CD4-positive, alpha-beta T cell treated with Interleukin-4 for 4 hours (primary cell): ENCODE measurements around the gene PTGES2.
"Not testable (repeated sequence)": the region's sequence is repeated elsewhere in the genome, so short reads cannot be mapped to it uniquely, and the experiment has no call there.

ENCODE experiments used
- DNase-seq: peaks from one replicate; pipeline ENCODE4 v3.0.0-alpha.2; 2020

The PTGES2 gene

GRCh38 chr9:128118472-128118857 is 9.1 kb downstream of the PTGES2 start:
- DNase-seq, result no peak

- DNase-seq, result peak; percentile 87
Measured at GRCh38 chr9:128117613-128118471, 9.7 kb downstream of the PTGES2 start.

GRCh38 chr9:128116104-128117083 is 11.1 kb downstream of the PTGES2 start:
- no peak for DNase-seq

- no peak for DNase-seq
Measured at GRCh38 chr9:128115187-128116103, 12.1 kb downstream of the PTGES2 start.

GRCh38 chr9:128114326-128115186 is 13.0 kb downstream of the PTGES2 start:
- DNase-seq, result no peak

- DNase-seq, result no peak
Measured at GRCh38 chr9:128113526-128114325, 13.8 kb downstream of the PTGES2 start.

GRCh38 chr9:128111726-128112125 is 15.8 kb downstream of the PTGES2 start:
- not testable (repeated sequence) for DNase-seq

GRCh38 chr9:128109050-128109709 is 18.3 kb downstream of the PTGES2 start:
- no peak for DNase-seq

GRCh38 chr9:128108269-128109049 is 19.1 kb downstream of the PTGES2 start:
- DNase-seq, result no peak

GRCh38 chr9:128107468-128108268 is 19.9 kb downstream of the PTGES2 start:
- DNase-seq, result no peak

GRCh38 chr9:128106940-128107467 is 20.5 kb downstream of the PTGES2 start:
- DNase-seq, result no peak

GRCh38 chr9:128106181-128106939 is 21.2 kb downstream of the PTGES2 start:
- DNase-seq, result no peak

- DNase-seq, result no peak
Measured at GRCh38 chr9:128105538-128106175, 21.9 kb downstream of the PTGES2 start.

- DNase-seq, result no peak
Measured at GRCh38 chr9:128104171-128104618, 23.3 kb downstream of the PTGES2 start.

- DNase-seq, result peak; percentile 40
Measured at GRCh38 chr9:128103589-128103962, 24.0 kb downstream of the PTGES2 start.

- no peak for DNase-seq
Measured at GRCh38 chr9:128102861-128103588, 24.5 kb downstream of the PTGES2 start.
